Esophagus squamous epithelium (tissue), 5 donors: ENCODE measurements around the gene NR1H2. TPM values are rescaled to one million over a fixed set of nuclear protein-coding genes. Genes with fewer than 3 reads are reported as not detected.

Experiments
- DNase-seq: peaks from one replicate; lab custom pipeline; 2025; lab: John Stamatoyannopoulos, UW
- H3K27ac ChIP-seq, 4 donors: fragments of 200-600 bp; sonication (generic); one replicate each; pipeline ENCODE4 v1.5.1; 2016 to 2019; ENCODE audit warnings: mild to moderate bottlenecking in 1 of 4
- H3K27me3 ChIP-seq, 4 donors: fragments of 200-600 bp; sonication (generic); 1 replicate in 3 of 4; 2 replicates in 1 of 4; pipeline versions ENCODE4 v1.5.1 to v1.6.0; 2017 to 2021; ENCODE audit warnings: antibody characterized with exemption in 1 of 4
- H3K36me3 ChIP-seq, 3 donors: fragments of 200-600 bp; sonication (generic); one replicate each; pipeline ENCODE4 v1.5.1; 2016 to 2019
- H3K4me1 ChIP-seq, 3 donors: fragments of 200-600 bp; sonication (generic); one replicate each; pipeline ENCODE4 v1.5.1; 2017 to 2019
- H3K4me3 ChIP-seq, 4 donors: fragments of 200-600 bp; sonication (generic); 1 replicate in 3 of 4; 2 replicates in 1 of 4; pipeline ENCODE4 v1.5.1; 2016 to 2019; ENCODE audit warnings: mild to moderate bottlenecking in 2 of 4, moderate library complexity in 1 of 4
- H3K9me3 ChIP-seq, 3 donors: fragments of 200-600 bp; sonication (generic); one replicate each; pipeline ENCODE4 v1.5.1; 2016 to 2019
- POLR2A ChIP-seq, 4 donors: fragments of 450-650 bp; IDR thresholded peaks; one replicate each; pipeline ENCODE4 v1.6.1; 2017; ENCODE audit warnings: antibody characterized with exemption in 4 of 4, mild to moderate bottlenecking in 4 of 4, moderate library complexity in 3 of 4
- WGBS, 2 donors: methylation state at CpG; one replicate each; pipeline ENCODE4 v1.1.5; 2018; 5-methylcytosine and 5-hydroxymethylcytosine counted together
- intact Hi-C: fragments of 100-400 bp; cut with DNase I; formaldehyde crosslinking; loops from one replicate; pipeline ENCODE4 v1.15.0; 2022
- total RNA-seq, 4 donors: library from RNA; depleted of rRNA; stranded (reverse); fragments of >200 nt; gene quantifications; one replicate each; pipeline ENCODE4 v1.1.0, GENCODE V29; 2016
- TF ChIP-seq, protein P1 (sequence below), 6 experiments: fragments of 450-650 bp in 4 of 6; fragments of 200-600 bp in 2 of 6; sonication (generic) in 2 of 6; IDR thresholded peaks; one replicate each; pipeline ENCODE4 v1.5.1; 2016 to 2019; ENCODE audit warnings: antibody characterized with exemption in 6 of 6, mild to moderate bottlenecking in 4 of 6, moderate library complexity in 4 of 6
- donor health status: DM: yes; HTN: yes; CAD: no.

The NR1H2 gene
- total RNA-seq, 4 donors from 2014 or later: 48.6 to 84.1 (median 68.1) TPM

DNA sequence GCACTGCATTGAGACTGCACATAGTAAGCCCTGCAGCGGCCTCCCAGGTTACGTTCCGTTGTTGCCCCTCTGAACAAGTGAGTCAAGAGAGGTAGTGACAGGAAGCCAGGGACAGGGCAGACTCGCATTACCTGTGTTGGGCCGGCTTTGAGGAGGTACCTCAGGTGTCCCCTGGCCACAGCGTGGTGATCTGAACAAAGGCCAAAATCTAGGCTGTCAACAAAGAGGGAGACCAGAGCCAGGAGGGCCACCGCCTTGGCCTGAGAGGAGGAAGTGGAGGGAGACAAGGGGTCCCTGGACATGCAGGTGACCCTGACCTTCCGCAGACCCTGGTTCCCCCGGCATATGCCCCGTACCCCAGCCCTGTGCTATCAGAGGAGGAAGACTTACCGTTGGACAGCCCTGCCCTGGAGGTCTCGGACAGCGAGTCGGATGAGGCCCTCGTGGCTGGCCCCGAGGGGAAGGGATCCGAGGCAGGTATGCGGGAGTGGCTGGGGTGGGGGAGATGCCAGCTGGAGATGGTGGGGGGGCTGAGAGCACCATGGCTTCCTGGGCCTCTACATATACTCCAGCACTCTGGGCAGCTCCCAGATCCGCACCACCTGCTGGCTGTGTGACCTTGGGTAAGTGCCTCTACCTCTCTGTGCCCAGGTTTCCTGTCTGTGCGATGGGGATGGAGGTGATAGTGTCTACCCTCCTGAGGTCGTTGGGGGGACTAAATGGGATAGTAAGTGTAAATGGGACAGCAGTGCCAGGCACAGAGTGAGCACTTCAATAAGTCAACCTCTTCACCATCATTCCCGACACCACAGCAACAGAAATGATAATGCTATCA, 47.2 kb downstream of the NR1H2 start:
- Histone ChIP-seq H3K36me3 (no peaks in the 10 kb centered on the region), H3K4me3 (no peak overlapping the region), H3K27ac (no peak overlapping the region), H3K27me3 (peaks cover 0 to 68% (median 8%) of the 10 kb centered on the region in 4 donors), H3K9me3 (no peaks in the 10 kb centered on the region), H3K4me1 (peaks cover 0 to 17% (median 0%) of the 10 kb centered on the region in 3 donors)
- intact Hi-C loops: no loop called here
- TF ChIP-seq, protein P1, sequence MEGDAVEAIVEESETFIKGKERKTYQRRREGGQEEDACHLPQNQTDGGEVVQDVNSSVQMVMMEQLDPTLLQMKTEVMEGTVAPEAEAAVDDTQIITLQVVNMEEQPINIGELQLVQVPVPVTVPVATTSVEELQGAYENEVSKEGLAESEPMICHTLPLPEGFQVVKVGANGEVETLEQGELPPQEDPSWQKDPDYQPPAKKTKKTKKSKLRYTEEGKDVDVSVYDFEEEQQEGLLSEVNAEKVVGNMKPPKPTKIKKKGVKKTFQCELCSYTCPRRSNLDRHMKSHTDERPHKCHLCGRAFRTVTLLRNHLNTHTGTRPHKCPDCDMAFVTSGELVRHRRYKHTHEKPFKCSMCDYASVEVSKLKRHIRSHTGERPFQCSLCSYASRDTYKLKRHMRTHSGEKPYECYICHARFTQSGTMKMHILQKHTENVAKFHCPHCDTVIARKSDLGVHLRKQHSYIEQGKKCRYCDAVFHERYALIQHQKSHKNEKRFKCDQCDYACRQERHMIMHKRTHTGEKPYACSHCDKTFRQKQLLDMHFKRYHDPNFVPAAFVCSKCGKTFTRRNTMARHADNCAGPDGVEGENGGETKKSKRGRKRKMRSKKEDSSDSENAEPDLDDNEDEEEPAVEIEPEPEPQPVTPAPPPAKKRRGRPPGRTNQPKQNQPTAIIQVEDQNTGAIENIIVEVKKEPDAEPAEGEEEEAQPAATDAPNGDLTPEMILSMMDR (IDR thresholded peaks at IDR 0.05): no peak
- no peak for TF ChIP-seq POLR2A (IDR thresholded peaks at IDR 0.05)
- no peak for DNase-seq
- WGBS, 2 donors: 52 to 83% methylated on average over 8 to 20 of the region's 22 CpGs

DNA sequence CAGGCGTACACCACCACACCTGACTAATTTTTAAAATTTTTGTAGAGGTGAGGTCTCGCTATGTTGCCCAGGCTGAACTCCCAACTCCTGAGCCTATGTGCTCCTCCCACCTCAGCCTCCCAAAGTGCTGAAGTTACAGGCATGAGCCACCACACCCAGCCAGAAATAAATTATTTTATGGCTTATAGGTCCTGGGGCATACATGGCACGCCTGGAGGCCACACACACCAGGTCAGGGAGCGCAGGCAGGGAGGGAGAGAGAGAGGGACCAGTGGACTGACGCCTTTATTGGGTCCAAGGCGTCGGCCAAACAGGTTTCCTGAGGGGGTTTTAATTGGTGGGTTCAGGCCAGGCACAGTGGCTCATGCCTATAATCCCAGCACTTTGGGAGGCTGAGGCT, 49.3 kb downstream of the NR1H2 start:
- intact Hi-C loops: no loop called here
- Histone ChIP-seq H3K27me3 (peaks cover 0 to 66% (median 1%) of the 10 kb centered on the region in 4 donors), H3K9me3 (no peaks in the 10 kb centered on the region), H3K4me3 (no peak overlapping the region), H3K4me1 (peaks cover 0 to 11% (median 0%) of the 10 kb centered on the region in 3 donors), H3K27ac (no peak overlapping the region), H3K36me3 (no peaks in the 10 kb centered on the region)
- DNase-seq: no peak
- WGBS, 2 donors: 67 to 90% methylated on average over 3 to 7 of the region's 7 CpGs
- no peak for TF ChIP-seq POLR2A (IDR thresholded peaks at IDR 0.05)
- TF ChIP-seq, protein P1 (IDR thresholded peaks at IDR 0.05): no peak

DNA sequence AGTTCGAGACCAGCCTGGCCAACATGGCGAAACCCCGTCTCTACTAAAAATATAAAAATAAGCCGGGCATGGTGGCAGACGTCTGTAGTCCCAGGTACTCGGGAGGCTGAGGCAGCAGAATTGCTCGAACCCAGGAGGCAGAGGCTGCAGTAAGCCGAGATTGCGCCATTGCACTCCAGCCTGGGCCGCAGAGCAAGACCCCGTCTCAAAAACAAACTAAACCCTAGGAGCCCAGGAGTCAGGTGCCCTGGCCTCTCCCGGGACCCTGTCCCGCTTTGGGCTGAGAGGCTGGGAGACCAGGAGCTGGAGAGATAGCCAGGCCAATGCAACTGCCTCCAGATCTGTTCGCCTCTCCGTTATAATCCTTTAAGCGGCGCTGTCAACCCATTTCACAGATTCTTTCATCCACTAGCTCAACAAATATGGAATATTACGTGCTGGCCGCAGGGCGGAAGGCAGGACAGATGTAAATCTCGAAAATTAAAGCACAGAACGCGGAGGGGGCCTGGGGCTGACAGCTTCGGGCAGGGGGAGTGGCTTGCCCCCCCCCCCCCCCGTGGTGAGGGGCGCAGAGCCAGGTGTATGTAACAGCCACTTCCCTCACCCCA, 51.2 kb downstream of the NR1H2 start:
- TF ChIP-seq, protein P1 (IDR thresholded peaks at IDR 0.05): no peak
- TF ChIP-seq POLR2A (IDR thresholded peaks at IDR 0.05): no peak
- H3K27ac ChIP-seq: peak overlapping the region in 2 of 4 donors; percentile 50 to 64
- peaks cover 5 to 29% (median 12%) of the 10 kb centered on the region in 3 donors for H3K4me1 ChIP-seq
- H3K9me3 ChIP-seq: no peaks in the 10 kb centered on the region
- no peak for DNase-seq
- peak overlapping the region; percentile 1 to 57 (median 30) for H3K4me3 ChIP-seq
- no peaks in the 10 kb centered on the region for H3K36me3 ChIP-seq
- intact Hi-C loops: no loop called here
- H3K27me3 ChIP-seq: peaks cover 0 to 62% (median 1%) of the 10 kb centered on the region in 4 donors
- 67 to 74% methylated on average over 13 to 22 of the region's 26 CpGs for WGBS, 2 donors

DNA sequence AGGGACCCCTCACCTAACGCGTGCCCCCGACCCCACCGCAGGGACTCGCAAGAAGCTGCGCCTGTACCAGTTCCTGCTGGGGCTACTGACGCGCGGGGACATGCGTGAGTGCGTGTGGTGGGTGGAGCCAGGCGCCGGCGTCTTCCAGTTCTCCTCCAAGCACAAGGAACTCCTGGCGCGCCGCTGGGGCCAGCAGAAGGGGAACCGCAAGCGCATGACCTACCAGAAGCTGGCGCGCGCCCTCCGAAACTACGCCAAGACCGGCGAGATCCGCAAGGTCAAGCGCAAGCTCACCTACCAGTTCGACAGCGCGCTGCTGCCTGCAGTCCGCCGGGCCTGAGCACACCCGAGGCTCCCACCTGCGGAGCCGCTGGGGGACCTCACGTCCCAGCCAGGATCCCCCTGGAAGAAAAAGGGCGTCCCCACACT, 51.8 kb downstream of the NR1H2 start:
- peaks cover 0 to 62% (median 3%) of the 10 kb centered on the region in 4 donors for H3K27me3 ChIP-seq
- 1% methylated on average over 16 of the region's 38 CpGs; no CpG with 5 or more reads in 1 of the 2 donors for WGBS, 2 donors
- peak overlapping the region in 2 of 4 donors; percentile 50 to 64 for H3K27ac ChIP-seq
- H3K36me3 ChIP-seq: no peaks in the 10 kb centered on the region
- no peaks in the 10 kb centered on the region for H3K9me3 ChIP-seq
- peaks cover 6 to 32% (median 15%) of the 10 kb centered on the region in 3 donors for H3K4me1 ChIP-seq
- intact Hi-C loops: no loop called here
- TF ChIP-seq, protein P1 (IDR thresholded peaks at IDR 0.05): no peak
- TF ChIP-seq POLR2A (IDR thresholded peaks at IDR 0.05): peak in 1 of 4 donors; percentile 63
- peak overlapping the region; percentile 1 to 57 (median 30) for H3K4me3 ChIP-seq
- peak; percentile 44 for DNase-seq
